ENCODE measurements around the gene GCNA.

DNA sequence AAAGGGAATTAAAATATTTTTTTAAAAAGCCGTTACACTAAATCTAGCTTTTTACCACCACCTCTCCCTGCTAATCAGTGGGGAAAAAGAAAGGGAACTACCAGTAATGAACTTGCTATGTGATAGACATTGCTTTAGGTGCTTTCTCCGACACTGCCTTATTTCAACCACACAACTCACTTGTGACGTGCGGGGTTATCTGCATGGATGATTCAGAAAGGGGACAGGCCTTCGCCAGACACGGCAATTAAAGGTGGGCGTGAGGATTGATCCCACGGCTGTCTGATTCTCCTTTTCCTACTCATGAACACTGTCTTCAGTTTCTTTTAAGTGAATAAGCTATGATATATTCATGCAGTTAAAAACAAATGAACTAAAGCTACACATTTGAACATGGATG lies 41.0 kb downstream of the GCNA start:
- TF ChIP-seq, protein P1, sequence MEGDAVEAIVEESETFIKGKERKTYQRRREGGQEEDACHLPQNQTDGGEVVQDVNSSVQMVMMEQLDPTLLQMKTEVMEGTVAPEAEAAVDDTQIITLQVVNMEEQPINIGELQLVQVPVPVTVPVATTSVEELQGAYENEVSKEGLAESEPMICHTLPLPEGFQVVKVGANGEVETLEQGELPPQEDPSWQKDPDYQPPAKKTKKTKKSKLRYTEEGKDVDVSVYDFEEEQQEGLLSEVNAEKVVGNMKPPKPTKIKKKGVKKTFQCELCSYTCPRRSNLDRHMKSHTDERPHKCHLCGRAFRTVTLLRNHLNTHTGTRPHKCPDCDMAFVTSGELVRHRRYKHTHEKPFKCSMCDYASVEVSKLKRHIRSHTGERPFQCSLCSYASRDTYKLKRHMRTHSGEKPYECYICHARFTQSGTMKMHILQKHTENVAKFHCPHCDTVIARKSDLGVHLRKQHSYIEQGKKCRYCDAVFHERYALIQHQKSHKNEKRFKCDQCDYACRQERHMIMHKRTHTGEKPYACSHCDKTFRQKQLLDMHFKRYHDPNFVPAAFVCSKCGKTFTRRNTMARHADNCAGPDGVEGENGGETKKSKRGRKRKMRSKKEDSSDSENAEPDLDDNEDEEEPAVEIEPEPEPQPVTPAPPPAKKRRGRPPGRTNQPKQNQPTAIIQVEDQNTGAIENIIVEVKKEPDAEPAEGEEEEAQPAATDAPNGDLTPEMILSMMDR (conservative IDR thresholded peaks at IDR 0.05): no peak
- no peak for TF ChIP-seq ZFX (IDR thresholded peaks at IDR 0.05)
